HG02973 (cell line): ENCODE data around the gene RNF8.
"Not testable (repeated sequence)": the region's sequence is repeated elsewhere in the genome, so short reads cannot be mapped to it uniquely, and the experiment has no call there.

Experiments used
- ATAC-seq: cut with Tn5 transposase; IDR thresholded peaks from one replicate; pipeline ENCODE4 v1.9.1; 2021; ENCODE audit warnings: moderate library complexity; ENCODE audit not compliant: unreplicated experiment

RNF8 gene

GRCh38 chr6:37321101-37321500, 32.7 kb upstream of the RNF8 start:
- no peak for ATAC-seq

- no peak for ATAC-seq
These were observed 32.0 kb upstream of the RNF8 start for GRCh38 chr6:37321516-37322415.

- ATAC-seq = no peak
These were observed 30.2 kb upstream of the RNF8 start for GRCh38 chr6:37323580-37323979.

- no peak for ATAC-seq
These were observed 29.4 kb upstream of the RNF8 start for GRCh38 chr6:37324131-37325033.

DNA sequence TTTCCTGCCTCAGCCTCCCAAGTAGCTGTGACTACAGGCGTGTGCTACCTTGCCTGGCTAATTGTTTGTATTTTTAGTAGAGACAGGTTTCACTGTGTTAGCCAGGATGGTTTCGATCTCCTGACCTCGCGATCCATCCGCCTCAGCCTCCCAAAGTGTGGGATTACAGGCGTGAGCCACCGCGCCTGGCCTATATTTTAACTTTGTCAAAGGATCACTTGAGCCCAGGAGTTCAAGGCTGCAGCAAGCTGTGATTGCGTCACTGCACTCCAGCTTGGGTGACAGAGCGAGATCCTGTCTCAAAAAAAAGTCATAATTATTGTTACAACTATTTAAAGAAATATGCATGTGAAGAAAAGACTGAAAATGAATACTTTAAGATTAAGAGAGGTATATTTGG, 23.4 kb upstream of the RNF8 start:
- not testable (repeated sequence) for ATAC-seq

GRCh38 chr6:37331047-37331446, 22.7 kb upstream of the RNF8 start:
- no peak for ATAC-seq

GRCh38 chr6:37332894-37333293, 20.9 kb upstream of the RNF8 start:
- no peak for ATAC-seq

- ATAC-seq = no peak
These were observed 19.7 kb upstream of the RNF8 start for GRCh38 chr6:37334047-37334446.

DNA sequence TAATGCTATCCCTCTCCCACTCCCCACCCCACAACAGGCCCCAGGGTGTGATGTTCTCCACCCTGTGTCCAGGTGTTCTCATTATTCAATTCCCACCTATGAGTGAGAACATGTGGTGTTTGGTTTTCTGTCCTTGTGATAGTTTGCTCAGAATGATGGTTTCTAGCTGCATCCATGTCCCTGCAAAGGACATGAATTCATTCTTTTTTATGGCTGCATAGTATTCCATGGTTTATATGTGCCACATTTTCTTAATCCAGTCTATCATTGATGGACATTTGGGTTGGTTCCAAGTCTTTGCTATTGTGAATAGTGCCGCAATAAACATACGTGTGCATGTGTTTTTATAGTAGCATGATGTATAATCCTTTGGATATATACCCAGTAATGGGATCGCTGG, 15.5 kb upstream of the RNF8 start:
- not testable (repeated sequence) for ATAC-seq

GRCh38 chr6:37338745-37339255, 15.0 kb upstream of the RNF8 start:
- ATAC-seq = no peak

GRCh38 chr6:37339741-37340638, 13.8 kb upstream of the RNF8 start:
- no peak for ATAC-seq

GRCh38 chr6:37340639-37340943, 13.2 kb upstream of the RNF8 start:
- ATAC-seq = no peak

GRCh38 chr6:37343248-37343647, 10.5 kb upstream of the RNF8 start:
- no peak for ATAC-seq

GRCh38 chr6:37344308-37344707, 9.5 kb upstream of the RNF8 start:
- ATAC-seq = no peak

DNA sequence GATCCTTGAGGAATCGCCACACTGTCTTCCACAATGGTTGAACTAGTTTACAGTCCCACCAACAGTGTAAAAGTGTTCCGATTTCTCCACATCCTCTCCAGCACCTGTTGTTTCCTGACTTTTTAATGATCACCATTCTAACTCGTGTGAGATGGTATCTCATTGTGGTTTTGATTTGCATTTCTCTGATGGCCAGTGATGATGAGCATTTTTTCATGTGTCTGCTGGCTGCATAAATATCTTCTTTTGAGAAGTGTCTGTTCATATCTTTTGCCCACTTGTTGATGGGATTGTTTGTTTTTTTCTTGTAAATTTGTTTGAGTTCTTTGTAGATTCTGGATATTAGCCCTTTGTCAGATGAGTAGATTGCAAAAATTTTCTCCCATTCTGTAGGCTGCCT, 8.0 kb upstream of the RNF8 start:
- not testable (repeated sequence) for ATAC-seq

GRCh38 chr6:37347177-37347576, 6.6 kb upstream of the RNF8 start:
- ATAC-seq = no peak

DNA sequence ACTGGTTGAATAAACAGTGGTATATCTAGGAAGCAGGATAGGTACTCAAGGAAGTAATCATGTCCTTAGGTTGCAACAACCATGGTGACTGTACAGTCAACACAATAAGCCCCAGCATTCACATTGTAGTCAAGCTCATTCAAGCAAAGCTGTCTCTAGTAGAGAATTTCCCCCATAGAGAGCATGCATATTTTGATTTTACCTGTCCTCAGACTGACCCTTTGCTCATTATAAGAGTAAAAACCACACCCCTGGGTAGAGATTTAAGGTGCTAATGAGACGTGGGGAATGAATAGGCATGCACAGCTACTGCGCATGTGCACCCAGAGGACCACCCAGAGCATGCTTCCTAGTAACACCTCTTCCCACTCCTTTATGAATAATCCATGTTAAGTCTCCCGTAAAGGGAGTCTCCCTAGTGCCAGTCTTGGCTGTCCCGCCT, 6.1 kb upstream of the RNF8 start:
- ATAC-seq = no peak

DNA sequence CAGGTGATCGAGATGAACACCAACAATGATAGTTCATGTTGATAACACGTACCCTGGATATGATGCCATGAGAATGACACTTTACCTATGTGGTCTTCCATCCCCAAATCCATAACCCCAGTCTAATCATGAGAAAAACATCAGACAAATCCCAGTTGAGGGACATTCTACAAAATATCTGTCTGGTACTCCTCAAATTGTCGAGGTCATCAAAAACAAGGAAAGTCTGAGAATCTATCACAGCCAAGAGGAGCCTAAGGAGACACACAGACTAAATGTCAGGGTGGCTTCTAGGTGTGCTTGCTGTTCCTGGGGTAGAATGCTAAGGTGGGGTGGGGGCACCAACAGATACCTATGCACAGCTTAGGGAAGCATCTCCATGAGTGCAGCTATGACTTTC, 2.8 kb upstream of the RNF8 start:
- no peak for ATAC-seq

- ATAC-seq = no peak
These were observed 1.4 kb upstream of the RNF8 start for GRCh38 chr6:37352384-37352783.

DNA sequence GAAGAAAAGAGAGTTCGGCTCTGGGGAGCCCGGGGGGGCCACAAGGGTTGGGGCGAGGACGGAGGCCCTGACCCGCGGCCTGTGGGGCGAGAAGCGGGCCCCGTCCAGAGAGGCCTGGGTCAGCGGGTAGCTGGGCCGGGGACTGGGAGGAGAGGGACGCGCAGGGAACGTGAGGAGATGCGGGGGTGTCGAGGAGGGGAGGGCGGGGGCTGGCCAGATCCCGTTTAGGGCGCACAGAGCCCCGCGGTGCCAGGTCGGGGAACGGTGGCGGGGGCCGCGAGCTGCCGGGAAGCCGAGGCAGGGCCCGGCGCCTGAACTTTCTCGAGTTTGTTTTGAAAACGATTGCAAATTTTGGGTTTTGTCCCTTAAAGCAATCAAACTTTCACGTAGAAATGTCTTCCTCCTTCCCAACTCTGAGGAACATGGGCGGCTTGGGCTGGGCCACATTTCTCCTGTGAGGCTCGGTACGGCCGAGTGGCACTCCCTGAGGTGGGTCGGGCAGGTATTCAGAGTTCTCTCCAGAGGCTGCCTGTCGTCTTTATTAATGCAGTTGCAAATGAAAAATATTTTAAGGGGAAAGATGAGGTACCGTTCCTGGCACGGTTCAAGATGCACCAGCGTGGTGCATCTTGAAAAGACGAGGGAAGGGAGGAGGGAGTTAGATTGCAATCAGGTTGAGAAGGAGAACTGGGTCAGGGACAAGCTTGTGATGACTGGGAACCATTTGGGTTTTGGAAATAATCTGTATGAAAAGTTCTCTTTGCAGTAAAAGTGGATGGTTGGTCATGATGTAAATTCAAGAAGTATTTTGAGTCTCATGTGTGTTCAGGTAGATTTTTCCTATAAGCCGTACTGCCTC, 972 bp downstream of the RNF8 start:
- ATAC-seq = no peak
